AG04450 (cell line): ENCODE data around the gene UIMC1. TPM values are rescaled to one million over a fixed set of nuclear protein-coding genes. Genes with fewer than 3 reads are reported as not detected.

Experiments
- CTCF ChIA-PET: fragments of 300-600, 350-600 bp; formaldehyde crosslinking; extraction: SDS; loops from one replicate; lab custom pipeline; 2022; ENCODE audit warnings: antibody characterized with exemption, inconsistent platforms; lab: Charles Lee
- POLR2A ChIA-PET: fragments of 350-600 bp; formaldehyde crosslinking; extraction: SDS; loops from one replicate; lab custom pipeline; 2021; ENCODE audit warnings: antibody characterized with exemption, inconsistent platforms; lab: Yijun Ruan, JAX
- DNase-seq: peaks from one replicate; pipeline ENCODE4 v3.0.0-alpha.2; 2011; ENCODE audit warnings: low read depth, low spot score
- H3K27ac ChIP-seq: one replicate; pipeline ENCODE4 v1.5.1; 2012; ENCODE audit warnings: low read depth, low read length, control low read depth
- H3K27me3 ChIP-seq: one replicate; pipeline ENCODE4 v1.6.0; 2012; ENCODE audit warnings: low read length; ENCODE audit not compliant: control insufficient read depth, insufficient read depth
- H3K4me3 ChIP-seq: 2 replicates; pipeline ENCODE4 v1.5.1; 2011; ENCODE audit warnings: mild to moderate bottlenecking, low read depth, low read length, control low read depth
- H3K9me3 ChIP-seq: 2 replicates; pipeline ENCODE4 v1.5.1; 2012; ENCODE audit warnings: low read length; ENCODE audit not compliant: control insufficient read depth, insufficient read depth
- CTCF ChIP-seq: IDR thresholded peaks from 2 replicates; pipeline ENCODE4 v1.5.1; 2011; ENCODE audit warnings: low read depth, low read length, control low read depth, inconsistent platforms
- polyA plus RNA-seq: library from polyadenylated mRNA; depleted of rRNA; stranded (reverse); fragments of >200 nt; gene quantifications from 2 replicates; pipeline ENCODE4 v1.2.3, GENCODE V29; 2011

The UIMC1 gene
- polyA plus RNA-seq, 1 experiment: 27.8 TPM

- H3K27ac ChIP-seq: no peak overlapping the region
- no peaks in the 10 kb centered on the region for H3K9me3 ChIP-seq
- no peaks in the 10 kb centered on the region for H3K27me3 ChIP-seq
- no peak for TF ChIP-seq CTCF
- no peak overlapping the region for H3K4me3 ChIP-seq
- DNase-seq: no peak
- POLR2A ChIA-PET: no interaction called here
- CTCF ChIA-PET: interaction anchor here (1.9 kb wide), 1 partner anchor 35 kb away, joined by 7 read pairs; no protein-coding TSS in a partner anchor
Measured at GRCh38 chr5:177036443-177036842, 29.9 kb upstream of the UIMC1 start.

GRCh38 chr5:177035976-177036375 is 29.4 kb upstream of the UIMC1 start:
- Histone ChIP-seq H3K27ac (no peak overlapping the region), H3K27me3 (no peaks in the 10 kb centered on the region), H3K4me3 (no peak overlapping the region), H3K9me3 (peaks cover 2% of the 10 kb centered on the region; the same call in 1 of the 2 replicates)
- TF ChIP-seq CTCF: no peak
- DNase-seq: no peak
- POLR2A ChIA-PET: no interaction called here
- CTCF ChIA-PET: interaction anchor here (0.6 to 1.9 kb wide), 2 partner anchors 36 to 255 kb away, joined by 4 to 7 read pairs; no protein-coding TSS in a partner anchor

- no peak overlapping the region for H3K4me3 ChIP-seq
- ChIA-PET POLR2A (no interaction called here), CTCF (no interaction called here)
Measured at GRCh38 chr5:177029498-177029897, 22.9 kb upstream of the UIMC1 start.

GRCh38 chr5:177027665-177028064 is 21.1 kb upstream of the UIMC1 start:
- Histone ChIP-seq H3K9me3 (peaks cover 5% of the 10 kb centered on the region; the same call in 1 of the 2 replicates), H3K27ac (no peak overlapping the region), H3K4me3 (no peak overlapping the region), H3K27me3 (no peaks in the 10 kb centered on the region)
- ChIA-PET POLR2A (interaction anchor here (0.7 kb wide), 1 partner anchor 17 kb away, joined by 6 read pairs; no protein-coding TSS in a partner anchor), CTCF (interaction anchor here (0.6 to 1.0 kb wide), 2 partner anchors 44 to 283 kb away, joined by 3 to 5 read pairs; no protein-coding TSS in a partner anchor)
- DNase-seq: no peak
- no peak for TF ChIP-seq CTCF

More at GRCh38 chr5:177029498-177029897, 22.9 kb upstream of the UIMC1 start:
- no peak for TF ChIP-seq CTCF
- Histone ChIP-seq H3K27me3 (no peaks in the 10 kb centered on the region), H3K9me3 (peaks cover 5% of the 10 kb centered on the region; the same call in 1 of the 2 replicates), H3K27ac (no peak overlapping the region)
- no peak for DNase-seq

- CTCF ChIA-PET: interaction anchor here (1.1 to 2.7 kb wide), 2 partner anchors 46 to 87 kb away, joined by 3 to 8 read pairs; no protein-coding TSS in a partner anchor
Measured at GRCh38 chr5:177025101-177025601, 18.6 kb upstream of the UIMC1 start.

More at GRCh38 chr5:177025101-177025601, 18.6 kb upstream of the UIMC1 start:
- Histone ChIP-seq H3K9me3 (no peaks in the 10 kb centered on the region; the same call in 1 of the 2 replicates), H3K27me3 (no peaks in the 10 kb centered on the region), H3K27ac (no peak overlapping the region), H3K4me3 (no peak overlapping the region)
- DNase-seq: no peak
- POLR2A ChIA-PET: interaction anchor here (0.7 kb wide), 1 partner anchor 31 kb away, joined by 4 read pairs; no protein-coding TSS in a partner anchor
- TF ChIP-seq CTCF: no peak
